Measurements from ENCODE around the gene SPPL3.

Gene SPPL3

GRCh38 chr12:120757226-120757742 is 146.9 kb downstream of the SPPL3 start:
- Mint-ChIP-seq H3K27ac (no peak overlapping the region), H3K4me3 (no peak overlapping the region), H3K27me3 (no peaks in the 10 kb centered on the region), H3K4me1 (peaks cover 4% of the 10 kb centered on the region), H3K9me3 (peaks cover 5 to 9% of the 10 kb centered on the region in 2 donors)
- no peak for ATAC-seq
- DNase-seq = no peak

DNA sequence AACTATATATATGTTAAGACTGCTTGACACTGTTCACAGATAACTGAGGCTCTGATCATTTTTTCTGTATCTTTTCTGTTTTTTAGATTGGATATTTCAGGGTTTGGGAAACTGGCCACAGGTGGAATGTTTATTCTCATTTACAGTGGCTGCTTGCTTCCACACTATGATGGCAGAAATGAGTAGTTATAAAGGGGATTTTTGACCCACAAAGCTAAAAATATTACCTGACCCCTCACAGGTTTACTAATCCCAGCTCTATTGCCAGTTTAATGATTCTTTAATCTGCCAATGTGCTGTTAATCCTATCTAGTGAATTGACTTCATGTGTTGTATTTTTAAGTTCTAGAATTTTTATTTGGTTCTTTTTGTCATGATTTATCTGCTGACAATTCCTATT is 148.9 kb downstream of the SPPL3 start:
- H3K27ac Mint-ChIP-seq = no peak overlapping the region

DNA sequence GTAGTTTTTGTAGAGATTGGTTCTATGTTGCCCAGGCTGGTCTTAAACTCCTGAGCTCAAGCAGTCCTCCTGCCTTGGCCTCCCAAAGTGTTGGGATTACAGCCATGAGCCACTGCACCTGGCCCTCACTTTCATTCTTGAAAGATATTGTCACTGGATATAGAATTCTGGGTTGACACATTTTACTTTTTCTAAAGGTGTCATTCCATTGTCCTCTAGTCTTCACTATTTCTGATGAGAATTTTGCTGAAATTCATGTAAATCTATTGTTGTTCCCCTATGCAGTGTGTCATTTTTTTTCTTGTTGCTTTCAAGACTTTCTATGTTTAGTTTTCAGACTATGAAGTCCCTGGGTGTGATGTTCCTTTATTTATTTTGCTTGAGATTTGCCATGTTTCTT is 149.4 kb downstream of the SPPL3 start:
- Mint-ChIP-seq H3K9me3 (peaks cover 5 to 9% of the 10 kb centered on the region in 2 donors), H3K27ac (peak overlapping the region in 1 of 2 donors; percentile 90), H3K27me3 (peaks cover 8% of the 10 kb centered on the region)

More for the DNA sequence above, 148.9 kb downstream of the SPPL3 start:
- Mint-ChIP-seq H3K27me3 (peaks cover 8% of the 10 kb centered on the region), H3K9me3 (peaks cover 5 to 9% of the 10 kb centered on the region in 2 donors), H3K4me1 (peaks cover 4% of the 10 kb centered on the region), H3K4me3 (no peak overlapping the region)
- ATAC-seq (no peak), DNase-seq (no peak)

GRCh38 chr12:120751389-120751788 is 152.8 kb downstream of the SPPL3 start:
- H3K27ac Mint-ChIP-seq = no peak overlapping the region
- peaks cover 5 to 9% of the 10 kb centered on the region in 2 donors for H3K9me3 Mint-ChIP-seq
- ATAC-seq = no peak
- no peak overlapping the region for H3K4me3 Mint-ChIP-seq
- peaks cover 4% of the 10 kb centered on the region for H3K4me1 Mint-ChIP-seq
- DNase-seq = no peak
- H3K27me3 Mint-ChIP-seq = peaks cover 8% of the 10 kb centered on the region

More for the DNA sequence above, 149.4 kb downstream of the SPPL3 start:
- Mint-ChIP-seq H3K4me3 (no peak overlapping the region), H3K4me1 (peaks cover 4% of the 10 kb centered on the region)
- DNase-seq = no peak
- ATAC-seq = no peak

DNA sequence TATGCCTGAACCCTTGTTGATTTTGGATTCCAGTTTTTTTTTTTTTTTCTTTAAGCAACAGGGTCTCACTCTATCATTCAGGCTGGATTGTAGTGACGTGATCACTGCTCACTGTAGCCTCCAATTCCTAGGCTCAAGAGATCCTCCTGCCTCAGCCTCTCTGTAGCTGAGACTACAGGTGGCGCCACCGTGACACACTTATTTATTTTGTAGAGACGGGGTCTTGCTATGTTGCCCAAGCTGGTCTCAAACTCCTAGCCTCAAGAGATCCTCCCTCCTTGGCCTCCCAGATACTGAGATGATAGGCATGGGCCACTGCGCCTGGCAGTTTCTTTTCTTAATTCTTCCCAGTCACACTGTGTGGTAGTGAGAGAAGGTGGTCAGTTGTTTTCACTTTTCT is 153.4 kb downstream of the SPPL3 start:
- peaks cover 4% of the 10 kb centered on the region for H3K4me1 Mint-ChIP-seq
- DNase-seq (no peak), ATAC-seq (no peak)
- peaks cover 5 to 9% of the 10 kb centered on the region in 2 donors for H3K9me3 Mint-ChIP-seq
- no peak overlapping the region for H3K27ac Mint-ChIP-seq
- no peak overlapping the region for H3K4me3 Mint-ChIP-seq
- H3K27me3 Mint-ChIP-seq = peaks cover 8% of the 10 kb centered on the region

GRCh38 chr12:120749256-120749655 is 154.9 kb downstream of the SPPL3 start:
- no peak for ATAC-seq
- DNase-seq = no peak
- H3K9me3 Mint-ChIP-seq = peaks cover 0 to 5% of the 10 kb centered on the region in 2 donors
- H3K4me3 Mint-ChIP-seq = no peak overlapping the region
- peaks cover 8% of the 10 kb centered on the region for H3K27me3 Mint-ChIP-seq
- peaks cover 4% of the 10 kb centered on the region for H3K4me1 Mint-ChIP-seq
- no peak overlapping the region for H3K27ac Mint-ChIP-seq

- ATAC-seq = no peak
- H3K4me3 Mint-ChIP-seq = no peak overlapping the region
These were observed 155.9 kb downstream of the SPPL3 start for GRCh38 chr12:120748242-120748641.

GRCh38 chr12:120744922-120745493 is 159.2 kb downstream of the SPPL3 start:
- Mint-ChIP-seq H3K4me3 (no peak overlapping the region), H3K4me1 (no peaks in the 10 kb centered on the region), H3K27ac (no peak overlapping the region), H3K27me3 (no peaks in the 10 kb centered on the region), H3K9me3 (no peaks in the 10 kb centered on the region)
- no peak for DNase-seq
- ATAC-seq = no peak

More at GRCh38 chr12:120748242-120748641, 155.9 kb downstream of the SPPL3 start:
- peaks cover under 1% of the 10 kb centered on the region for H3K4me1 Mint-ChIP-seq
- H3K27ac Mint-ChIP-seq = no peak overlapping the region
- peaks cover 8% of the 10 kb centered on the region for H3K27me3 Mint-ChIP-seq
- no peaks in the 10 kb centered on the region for H3K9me3 Mint-ChIP-seq
- DNase-seq = no peak

GRCh38 chr12:120741476-120742421 is 162.4 kb downstream of the SPPL3 start:
- DNase-seq = no peak
- Mint-ChIP-seq H3K27ac (no peak overlapping the region), H3K4me1 (no peaks in the 10 kb centered on the region), H3K9me3 (no peaks in the 10 kb centered on the region), H3K4me3 (no peak overlapping the region), H3K27me3 (no peaks in the 10 kb centered on the region)
- no peak for ATAC-seq

DNA sequence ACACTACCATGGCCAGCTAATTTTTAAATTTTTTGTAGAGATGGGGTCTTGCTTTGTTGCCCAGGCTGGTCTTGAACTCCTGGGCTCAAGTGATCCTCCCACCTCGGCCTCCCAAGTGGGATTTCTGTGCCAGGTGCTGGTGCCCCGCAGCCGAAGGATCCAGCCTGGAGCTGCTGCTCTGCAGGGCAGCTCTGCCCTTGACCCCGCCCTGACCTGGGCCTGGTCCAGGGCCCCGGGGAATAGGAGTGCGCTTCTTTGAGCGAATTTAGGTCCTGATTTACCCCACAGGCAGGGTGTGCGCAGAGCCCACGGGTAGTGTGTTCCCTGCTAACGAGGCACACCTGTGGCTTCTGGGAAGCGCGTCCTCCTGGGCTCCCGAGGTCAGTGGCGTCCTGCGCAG is 163.3 kb downstream of the SPPL3 start:
- Mint-ChIP-seq H3K9me3 (no peaks in the 10 kb centered on the region), H3K4me1 (no peaks in the 10 kb centered on the region), H3K27me3 (no peaks in the 10 kb centered on the region), H3K4me3 (no peak overlapping the region), H3K27ac (no peak overlapping the region)
- ATAC-seq (no peak), DNase-seq (no peak)

GRCh38 chr12:120739821-120740613 is 164.1 kb downstream of the SPPL3 start:
- no peak overlapping the region for H3K4me3 Mint-ChIP-seq
- no peaks in the 10 kb centered on the region for H3K27me3 Mint-ChIP-seq
- DNase-seq (no peak), ATAC-seq (no peak)
- H3K9me3 Mint-ChIP-seq = no peaks in the 10 kb centered on the region
- no peaks in the 10 kb centered on the region for H3K4me1 Mint-ChIP-seq
- peak overlapping the region in 1 of 2 donors; percentile 78 for H3K27ac Mint-ChIP-seq

DNA sequence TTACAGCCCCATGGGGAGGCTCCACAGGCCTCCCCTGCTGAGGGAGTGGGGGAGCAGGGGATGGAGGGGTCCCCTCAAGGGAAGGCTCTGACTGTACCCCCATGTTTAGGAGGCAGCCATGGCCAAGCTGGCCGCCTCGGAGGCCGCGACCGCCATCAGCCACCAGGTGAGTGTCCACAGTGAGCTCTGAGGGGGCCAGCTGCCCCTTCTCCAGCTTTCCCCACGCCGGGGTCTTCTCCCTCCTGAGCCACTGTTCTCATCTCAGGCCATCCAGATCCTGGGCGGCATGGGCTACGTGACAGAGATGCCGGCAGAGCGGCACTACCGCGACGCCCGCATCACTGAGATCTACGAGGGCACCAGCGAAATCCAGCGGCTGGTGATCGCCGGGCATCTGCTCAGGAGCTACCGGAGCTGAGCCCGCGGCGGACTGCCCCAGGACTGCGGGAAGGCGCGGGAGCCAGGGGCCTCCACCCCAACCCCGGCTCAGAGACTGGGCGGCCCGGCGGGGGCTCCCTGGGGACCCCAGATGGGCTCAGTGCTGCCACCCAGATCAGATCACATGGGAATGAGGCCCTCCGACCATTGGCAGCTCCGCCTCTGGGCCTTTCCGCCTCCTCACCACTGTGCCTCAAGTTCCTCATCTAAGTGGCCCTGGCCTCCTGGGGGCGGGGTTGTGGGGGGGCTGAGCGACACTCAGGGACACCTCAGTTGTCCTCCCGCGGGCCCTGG is 165.0 kb downstream of the SPPL3 start:
- Mint-ChIP-seq H3K4me1 (no peaks in the 10 kb centered on the region), H3K27me3 (no peaks in the 10 kb centered on the region), H3K27ac (no peak overlapping the region), H3K4me3 (no peak overlapping the region), H3K9me3 (no peaks in the 10 kb centered on the region)
- no peak for DNase-seq
- ATAC-seq = no peak

DNA sequence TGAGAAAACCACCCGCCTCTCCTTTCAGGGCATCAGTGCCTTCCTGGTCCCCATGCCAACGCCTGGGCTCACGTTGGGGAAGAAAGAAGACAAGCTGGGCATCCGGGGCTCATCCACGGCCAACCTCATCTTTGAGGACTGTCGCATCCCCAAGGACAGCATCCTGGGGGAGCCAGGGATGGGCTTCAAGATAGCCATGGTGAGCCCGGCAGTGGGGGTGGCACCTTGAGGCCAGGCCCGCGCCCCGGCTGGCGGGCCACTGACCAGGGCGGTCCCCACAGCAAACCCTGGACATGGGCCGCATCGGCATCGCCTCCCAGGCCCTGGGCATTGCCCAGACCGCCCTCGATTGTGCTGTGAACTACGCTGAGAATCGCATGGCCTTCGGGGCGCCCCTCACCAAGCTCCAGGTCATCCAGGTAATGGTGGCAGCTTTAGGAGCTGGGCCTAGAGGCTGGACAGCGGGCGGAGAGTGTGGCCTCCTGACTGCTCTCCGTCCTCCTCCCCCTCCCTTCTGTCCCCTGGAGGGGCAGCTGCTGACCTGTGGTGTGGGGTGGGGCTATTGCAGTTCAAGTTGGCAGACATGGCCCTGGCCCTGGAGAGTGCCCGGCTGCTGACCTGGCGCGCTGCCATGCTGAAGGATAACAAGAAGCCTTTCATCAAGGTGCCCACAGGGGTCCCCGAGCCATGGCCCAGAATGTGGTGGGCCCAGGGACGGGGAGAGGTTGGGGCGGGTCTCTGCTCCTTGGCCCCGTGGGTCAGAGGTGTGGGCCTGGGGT is 165.7 kb downstream of the SPPL3 start:
- Mint-ChIP-seq H3K27ac (no peak overlapping the region), H3K27me3 (no peaks in the 10 kb centered on the region), H3K4me1 (no peaks in the 10 kb centered on the region), H3K9me3 (no peaks in the 10 kb centered on the region), H3K4me3 (no peak overlapping the region)
- ATAC-seq (no peak), DNase-seq (no peak)

GRCh38 chr12:120737557-120738251 is 166.5 kb downstream of the SPPL3 start:
- Mint-ChIP-seq H3K4me1 (no peaks in the 10 kb centered on the region), H3K4me3 (no peak overlapping the region), H3K27me3 (no peaks in the 10 kb centered on the region), H3K27ac (no peak overlapping the region), H3K9me3 (no peaks in the 10 kb centered on the region)
- DNase-seq (no peak), ATAC-seq (no peak)

Measured in stimulated activated naive CD8-positive, alpha-beta T cell treated with anti-CD3 and anti-CD28 coated beads, Interleukin-15, amount 100 ng/mL, for 72 hours (primary cell).